Measurements from ENCODE around the gene MYO7A.

The MYO7A gene

GRCh38 chr11:77087723-77088225 is 40.3 kb upstream of the MYO7A start:
- Histone ChIP-seq H3K4me1 (peaks cover 0 to 6% (median 3%) of the 10 kb centered on the region in 4 donors), H3K4me3 (no peak overlapping the region), H3K27me3 (no peaks in the 10 kb centered on the region), H3K9me3 (no peaks in the 10 kb centered on the region), H3K27ac (no peak overlapping the region), H3K36me3 (no peaks in the 10 kb centered on the region)
- peak in 1 of 2 donors; percentile 39 for DNase-seq
- TF ChIP-seq CTCF (IDR thresholded peaks at IDR 0.05), result no peak
- intact Hi-C loops (cut with DNase I; ENCODE audit: low total_unique reads), result no loop called here

- Histone ChIP-seq H3K4me1 (no peaks in the 10 kb centered on the region), H3K9me3 (no peaks in the 10 kb centered on the region), H3K36me3 (no peaks in the 10 kb centered on the region), H3K27me3 (no peaks in the 10 kb centered on the region), H3K27ac (no peak overlapping the region), H3K4me3 (no peak overlapping the region)
- DNase-seq, result peak in 1 of 2 donors; percentile 48
- TF ChIP-seq CTCF (IDR thresholded peaks at IDR 0.05), result no peak
- intact Hi-C loops (cut with DNase I; ENCODE audit: low total_unique reads), result no loop called here
Observed at GRCh38 chr11:77088236-77089003, 39.6 kb upstream of the MYO7A start.

GRCh38 chr11:77089004-77089545 is 39.0 kb upstream of the MYO7A start:
- Histone ChIP-seq H3K9me3 (no peaks in the 10 kb centered on the region), H3K27me3 (no peaks in the 10 kb centered on the region), H3K4me1 (no peaks in the 10 kb centered on the region), H3K27ac (no peak overlapping the region), H3K4me3 (no peak overlapping the region), H3K36me3 (no peaks in the 10 kb centered on the region)
- peak in 1 of 2 donors; percentile 44 for DNase-seq
- no peak for TF ChIP-seq CTCF (IDR thresholded peaks at IDR 0.05)
- intact Hi-C loops (cut with DNase I; ENCODE audit: low total_unique reads), result no loop called here

GRCh38 chr11:77090046-77090372 is 38.0 kb upstream of the MYO7A start:
- Histone ChIP-seq H3K4me3 (no peak overlapping the region), H3K4me1 (no peaks in the 10 kb centered on the region), H3K27me3 (no peaks in the 10 kb centered on the region), H3K27ac (no peak overlapping the region), H3K9me3 (no peaks in the 10 kb centered on the region), H3K36me3 (no peaks in the 10 kb centered on the region)
- no peak for DNase-seq
- intact Hi-C loops (cut with DNase I; ENCODE audit: low total_unique reads), result loop anchor here (2.0 kb wide), 1 partner anchor 43 kb away; no protein-coding TSS in a partner anchor
- TF ChIP-seq CTCF (IDR thresholded peaks at IDR 0.05), result no peak

- Histone ChIP-seq H3K4me1 (no peaks in the 10 kb centered on the region), H3K27ac (no peak overlapping the region), H3K4me3 (no peak overlapping the region), H3K36me3 (no peaks in the 10 kb centered on the region), H3K9me3 (no peaks in the 10 kb centered on the region), H3K27me3 (no peaks in the 10 kb centered on the region)
- DNase-seq, result peak in 1 of 2 donors; percentile 60
- no peak for TF ChIP-seq CTCF (IDR thresholded peaks at IDR 0.05)
- intact Hi-C loops (cut with DNase I; ENCODE audit: low total_unique reads), result loop anchor here (2.0 kb wide), 1 partner anchor 44 kb away; no protein-coding TSS in a partner anchor
Observed at GRCh38 chr11:77090373-77091111, 37.5 kb upstream of the MYO7A start.
